Heart right ventricle (tissue), 16 donors: ENCODE measurements around the gene LENG8. TPM values are rescaled to one million over a fixed set of nuclear protein-coding genes. Genes with fewer than 3 reads are reported as not detected.
A peak's percentile ranks its signal among the peaks of the same experiment; 100 is the strongest.
"Not testable (repeated sequence)": the region's sequence is repeated elsewhere in the genome, so short reads cannot be mapped to it uniquely, and the experiment has no call there.

Experiments used
- ATAC-seq, 8 donors: fragments of 200-7000 bp; cut with Tn5 transposase; one replicate each; pipeline ENCODE4 v1.9.1; 2020; ENCODE audit warnings: mild to moderate bottlenecking in 8 of 8, moderate library complexity in 8 of 8, moderate number of reproducible peaks in 1 of 8
- DNase-seq, 2 donors: peaks; one replicate each; pipeline ENCODE4 v3.0.0-alpha.2; 2020
- H3K27ac ChIP-seq, 10 donors: fragments of 200-600 bp; sonication (generic) in 2 of 10; one replicate each; pipeline versions ENCODE4 v1.5.0 to v1.8.0; 2020 to 2022; ENCODE audit warnings: mild to moderate bottlenecking in 3 of 10
- H3K27me3 ChIP-seq, 7 donors: fragments of 200-600 bp; one replicate each; pipeline ENCODE4 v1.8.0; 2021 to 2022; ENCODE audit warnings: mild to moderate bottlenecking in 2 of 7
- H3K36me3 ChIP-seq, 9 donors: fragments of 200-600 bp; sonication (generic) in 1 of 9; one replicate each; pipeline versions ENCODE4 v1.5.0 to v1.8.0; 2020 to 2022; ENCODE audit warnings: mild to moderate bottlenecking in 2 of 9
- H3K4me1 ChIP-seq, 9 donors: fragments of 200-600 bp; sonication (generic) in 1 of 9; one replicate each; pipeline versions ENCODE4 v1.5.0 to v1.8.0; 2020 to 2022; ENCODE audit warnings: mild to moderate bottlenecking in 4 of 9
- H3K4me3 ChIP-seq, 10 donors: fragments of 200-600 bp; sonication (generic) in 2 of 10; one replicate each; pipeline versions ENCODE4 v1.5.0 to v1.8.0; 2020 to 2022; ENCODE audit warnings: mild to moderate bottlenecking in 7 of 10, moderate library complexity in 2 of 10
- H3K9me3 ChIP-seq, 11 donors: fragments of 200-600 bp in 10 of 11; sonication (generic) in 2 of 11; one replicate each; pipeline versions ENCODE4 v1.5.0 to v1.8.0; 2013 to 2022; ENCODE audit warnings: mild to moderate bottlenecking in 2 of 11, control low read depth in 1 of 11, moderate library complexity in 1 of 11
- CTCF ChIP-seq, 9 donors: fragments of 200-600 bp; sonication (generic) in 2 of 9; IDR thresholded peaks; one replicate each; pipeline versions ENCODE4 v1.5.0 to v1.8.0; 2021 to 2022; ENCODE audit warnings: antibody characterized with exemption in 9 of 9, mild to moderate bottlenecking in 5 of 9, moderate library complexity in 1 of 9
- WGBS, 2 donors: extraction: QIAGEN DNeasy Blood & Tissue Kit; methylation state at CpG; one replicate each; pipeline ENCODE4 v1.1.7; 2013; ENCODE audit warnings: inconsistent platforms in 1 of 2; 5-methylcytosine and 5-hydroxymethylcytosine counted together
- intact Hi-C, 10 donors: fragments of 100-400 bp; cut with DNase I; formaldehyde crosslinking; loops; one replicate each; pipeline versions ENCODE4 v1.11.1 to v1.14.2; 2022
- polyA plus RNA-seq, 2 donors: library from polyadenylated mRNA; stranded (reverse); fragments of 200-250 nt; gene quantifications; one replicate each; pipeline ENCODE4 v1.2.3, GENCODE V29; 2013
- total RNA-seq, 10 donors: library from RNA; stranded (reverse); fragmentation: NEBNext Ultra II Directional in 3 of 10; extraction: Animal tissue kit (Norgen Biotek cat#: 25700) in 3 of 10; gene quantifications; one replicate each; pipeline versions ENCODE4 v1.2.1 to v1.2.4, GENCODE V29; 2021 to 2023
- donor health status: Arrhythmogenic right ventricular cardiomyopathy.
- donor health status: ischemic (EF 13 %, LVEDD 7.1; RV severe dilation, severe dysfunction).
- donor health status: healthy with polysubstance abuse.
- donor health status: DM: no; HTN: yes; CAD: no.
- donor health status: DM: no; HTN: no; CAD: no.
- donor health status: ischemic (EF 25% LVEDD 6.9; RV normal size, moderate dysfunction).
- donor health status: ischemic (EF 25% LVEDD 5.7; RV mildly dilated, moderate dysfunction).
- donor health status: healthy.
- donor health status: DM: yes; HTN: yes; CAD: no.
- donor health status: Ischemic cardiomyopathy.
- donor health status: ischemic (EF 35%, LVEDD 5.7; RV mildly dilated, moderate dysfunction).
- donor health status: nonischemic (EF 11% LVEDD 7.7; RV severe dilation, severe dysfunction).
- donor health status: DM: yes; HTN: yes; CAD: no.
- donor health status: PGD.
- donor health status: ischemic (EF 29% LVEDD 5.4; RV normal size, mild dysfunction).
- donor health status: nonischemic (EF 23%, LVEDD 6.1; RV moderate dilation, normal function).

Gene LENG8
- total and polyA plus RNA-seq, 12 donors: 34.3 to 194 (median 56.8) TPM

- H3K4me3 ChIP-seq: no peak overlapping the region
- no peaks in the 10 kb centered on the region for H3K9me3 ChIP-seq
- no peak for TF ChIP-seq CTCF (IDR thresholded peaks at IDR 0.05)
- 75 to 78% methylated on average over 10 of the region's 10 CpGs for WGBS, 2 donors
- ATAC-seq (no peak), DNase-seq (no peak)
- no peaks in the 10 kb centered on the region for H3K36me3 ChIP-seq
- H3K4me1 ChIP-seq: no peaks in the 10 kb centered on the region
- H3K27ac ChIP-seq: no peak overlapping the region
- peaks cover 0 to 85% (median 24%) of the 10 kb centered on the region in 7 donors for H3K27me3 ChIP-seq
- intact Hi-C loops: no loop called here
These were observed 45.1 kb downstream of the LENG8 start for GRCh38 chr19:54493967-54494585.

GRCh38 chr19:54495284-54495683 lies 46.3 kb downstream of the LENG8 start:
- 63 to 70% methylated on average over 5 of the region's 5 CpGs for WGBS, 2 donors

GRCh38 chr19:54497747-54498450 lies 48.9 kb downstream of the LENG8 start:
- H3K36me3 ChIP-seq, H3K4me1 ChIP-seq, H3K9me3 ChIP-seq, H3K27ac ChIP-seq, H3K4me3 ChIP-seq, intact Hi-C loops, ATAC-seq, DNase-seq: not testable (repeated sequence)
- WGBS, 2 donors: 74 to 75% methylated on average over 9 of the region's 15 CpGs
- H3K27me3 ChIP-seq: peaks cover 0 to 77% (median 18%) of the 10 kb centered on the region in 7 donors

More at GRCh38 chr19:54495284-54495683, 46.3 kb downstream of the LENG8 start:
- H3K36me3 ChIP-seq, DNase-seq, H3K27ac ChIP-seq, intact Hi-C loops, H3K9me3 ChIP-seq, ATAC-seq, H3K4me1 ChIP-seq, H3K4me3 ChIP-seq: not testable (repeated sequence)
- peaks cover 0 to 85% (median 24%) of the 10 kb centered on the region in 7 donors for H3K27me3 ChIP-seq

DNA sequence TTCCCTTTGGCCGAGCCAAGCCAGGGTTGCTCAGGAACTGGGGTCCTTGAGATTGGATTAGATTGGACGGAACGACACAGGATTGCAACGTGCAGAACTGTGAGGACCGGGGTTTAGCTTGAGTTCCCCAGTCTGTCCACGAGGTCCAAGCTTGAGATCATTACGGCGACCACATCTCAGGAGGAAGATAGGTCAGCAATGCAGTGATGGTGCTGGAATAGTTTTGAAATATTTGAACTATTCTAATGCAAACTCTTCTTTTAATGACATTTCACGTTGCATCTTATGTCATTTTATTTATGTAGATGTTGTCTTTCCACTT lies 49.4 kb downstream of the LENG8 start:
- 76 to 77% methylated on average over 9 of the region's 9 CpGs for WGBS, 2 donors
- peaks cover 0 to 76% (median 16%) of the 10 kb centered on the region in 7 donors for H3K27me3 ChIP-seq
- H3K4me1 ChIP-seq, H3K9me3 ChIP-seq, H3K36me3 ChIP-seq, intact Hi-C loops, DNase-seq, ATAC-seq, H3K4me3 ChIP-seq, H3K27ac ChIP-seq: not testable (repeated sequence)

GRCh38 chr19:54502518-54503048 lies 53.6 kb downstream of the LENG8 start, which contains the start of gene LAIR2:
Gene LAIR2, plus strand, starts transcription at chr19:54502831. Its CDS starts 88 bp downstream, at chr19:54502919.
- intact Hi-C loops: no loop called here
- Histone ChIP-seq H3K4me1 (no peaks in the 10 kb centered on the region), H3K4me3 (peak within 1 kb of the TSS in 1 of 10 donors; percentile 18), H3K9me3 (no peaks in the 10 kb centered on the region), H3K27ac (no peak within 1 kb of the TSS), H3K36me3 (no peaks in the 10 kb centered on the region), H3K27me3 (peaks cover 0 to 67% (median 14%) of the 10 kb centered on the region in 7 donors)
- no peak for TF ChIP-seq CTCF (IDR thresholded peaks at IDR 0.05)
- 65 to 69% methylated on average over 14 of the region's 14 CpGs for WGBS, 2 donors
- ATAC-seq: no peak
- no peak for DNase-seq

- intact Hi-C loops, DNase-seq, ATAC-seq, H3K4me1 ChIP-seq, H3K9me3 ChIP-seq, H3K36me3 ChIP-seq, H3K27ac ChIP-seq, H3K4me3 ChIP-seq: not testable (repeated sequence)
- 83 to 84% methylated on average over 4 of the region's 4 CpGs for WGBS, 2 donors
- peaks cover 0 to 56% (median 16%) of the 10 kb centered on the region in 7 donors for H3K27me3 ChIP-seq
These were observed 56.5 kb downstream of the LENG8 start for GRCh38 chr19:54505542-54505941.
